HUES48 (cell line): ENCODE results near the gene PPIL1.

Experiments used
- H3K27ac ChIP-seq: one replicate; pipeline ENCODE4 v1.7.0; 2013; ENCODE audit warnings: low read depth, low read length, inconsistent platforms
- H3K27me3 ChIP-seq: 2 replicates; pipeline ENCODE4 v1.6.1; 2013; ENCODE audit warnings: mild to moderate bottlenecking, low read length; ENCODE audit not compliant: control insufficient read depth, insufficient read depth
- H3K36me3 ChIP-seq: 2 replicates; pipeline ENCODE4 v1.6.1; 2013; ENCODE audit warnings: low read length; ENCODE audit not compliant: control insufficient read depth, insufficient read depth
- H3K4me1 ChIP-seq: 2 replicates; pipeline ENCODE4 v1.6.1; 2013; ENCODE audit warnings: mild to moderate bottlenecking, low read length; ENCODE audit not compliant: control insufficient read depth, insufficient read depth
- H3K4me3 ChIP-seq: 2 replicates; pipeline ENCODE4 v1.5.1; 2013; ENCODE audit warnings: mild to moderate bottlenecking, low read depth, low read length
- H3K9ac ChIP-seq: 2 replicates; pipeline ENCODE4 v1.6.1; 2013; ENCODE audit warnings: mild to moderate bottlenecking, low read depth, low read length, moderate library complexity
- H3K9me3 ChIP-seq: 2 replicates; pipeline ENCODE4 v1.6.1; 2013; ENCODE audit warnings: low read length; ENCODE audit not compliant: control insufficient read depth, insufficient read depth

The PPIL1 gene

DNA sequence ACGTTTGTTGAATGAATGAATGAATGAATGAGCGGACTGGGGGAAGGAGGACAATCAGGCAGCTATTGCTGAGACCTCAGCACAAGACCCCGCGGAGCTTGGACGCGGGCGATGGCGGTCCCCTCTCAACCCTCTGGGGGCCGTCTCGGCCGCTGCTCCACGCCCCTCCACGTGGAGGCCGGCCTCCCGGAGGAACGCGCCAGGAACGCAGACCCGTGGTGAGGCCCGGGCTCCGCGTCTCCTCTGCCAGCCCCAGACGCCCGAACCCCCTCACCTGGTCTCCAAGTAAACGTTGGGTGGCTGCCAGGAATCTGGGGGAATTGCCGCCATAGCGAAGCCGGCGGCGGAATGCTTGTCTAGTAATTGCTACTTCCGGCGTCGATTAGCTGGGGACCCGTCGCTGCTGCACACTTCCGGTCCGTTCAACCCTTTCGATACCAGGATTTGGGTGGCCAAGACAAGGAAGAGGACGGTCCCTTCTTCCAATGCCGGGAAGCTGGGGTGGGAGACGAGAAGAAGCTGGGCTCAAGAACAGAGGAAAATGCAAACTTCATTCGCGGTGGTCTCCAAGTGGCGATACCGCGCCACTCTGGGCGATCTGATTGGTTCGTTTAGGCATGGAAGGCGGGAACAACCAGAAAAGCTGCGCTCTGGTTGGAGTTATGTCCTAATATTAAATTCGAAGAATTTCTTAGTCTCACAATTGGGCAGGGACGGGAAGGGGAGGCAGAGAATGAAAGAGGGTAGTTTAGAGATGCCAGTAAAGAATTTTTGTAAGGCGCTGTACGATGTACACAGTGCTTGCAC lies at the start of gene PPIL1:
Gene PPIL1 (minus strand): TSS at position 361 of the 807 bp plus-strand sequence. CDS start 31 bp downstream, at position 330.
- no peaks in the 10 kb centered on the region for H3K27me3 ChIP-seq

DNA sequence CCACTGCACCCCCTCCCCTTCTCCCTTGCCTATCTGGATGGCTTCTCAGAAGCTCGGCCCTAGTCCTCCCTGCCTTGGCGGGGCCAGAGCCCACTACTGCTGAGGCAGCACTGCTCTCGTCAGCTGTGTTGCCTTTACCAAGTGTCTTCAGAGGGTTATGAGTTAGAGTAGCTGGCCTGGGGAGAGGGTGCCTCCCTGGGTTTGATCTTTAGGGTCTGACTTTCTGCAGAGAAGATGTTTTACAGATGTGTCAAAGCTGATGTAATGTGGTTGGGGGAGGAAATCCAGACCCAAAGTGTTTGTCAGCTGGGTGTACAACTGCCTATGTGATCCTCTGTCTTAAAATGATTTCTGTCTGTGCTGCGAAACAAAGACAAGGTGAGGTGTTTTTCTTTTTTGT lies 49.5 kb upstream of the PPIL1 start:
- no peak overlapping the region for H3K4me3 ChIP-seq
- no peaks in the 10 kb centered on the region for H3K9me3 ChIP-seq
- H3K27me3 ChIP-seq, result no peaks in the 10 kb centered on the region
- no peak overlapping the region for H3K27ac ChIP-seq
- no peaks in the 10 kb centered on the region for H3K36me3 ChIP-seq
- H3K9ac ChIP-seq, result no peak overlapping the region
- no peaks in the 10 kb centered on the region for H3K4me1 ChIP-seq

More for the DNA sequence above, at the start of gene PPIL1:
- Histone ChIP-seq H3K9me3 (no peaks in the 10 kb centered on the region), H3K27ac (peak within 1 kb of the TSS; percentile 98), H3K4me3 (peak within 1 kb of the TSS; percentile 100), H3K4me1 (peaks cover 6% of the 10 kb centered on the region; the same call in 1 of the 2 replicates), H3K36me3 (peaks cover 31% of the 10 kb centered on the region), H3K9ac (peak within 1 kb of the TSS; percentile 100)

DNA sequence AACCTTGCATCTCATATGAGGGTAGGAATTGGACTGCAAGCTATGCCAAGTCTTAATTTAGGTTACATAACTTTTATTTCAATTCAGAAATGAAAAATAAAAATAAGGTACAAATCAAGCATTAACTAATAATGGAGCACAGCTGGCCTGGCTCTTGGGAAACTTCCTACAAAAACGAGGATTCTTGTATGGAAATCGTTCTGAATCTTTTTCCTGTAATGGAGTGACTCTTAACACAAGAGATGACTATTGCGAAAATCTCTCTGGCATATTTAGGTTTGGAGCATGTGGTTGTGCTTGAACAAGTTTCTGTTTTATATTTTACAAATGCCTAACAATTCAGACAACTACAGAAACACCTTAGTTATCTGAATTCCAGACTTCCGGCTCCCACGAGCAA lies 45.9 kb upstream of the PPIL1 start:
- no peak overlapping the region for H3K27ac ChIP-seq
- H3K4me1 ChIP-seq, result no peaks in the 10 kb centered on the region
- no peak overlapping the region for H3K4me3 ChIP-seq
- no peaks in the 10 kb centered on the region for H3K9me3 ChIP-seq
- H3K9ac ChIP-seq, result no peak overlapping the region
- H3K36me3 ChIP-seq, result no peaks in the 10 kb centered on the region
- no peaks in the 10 kb centered on the region for H3K27me3 ChIP-seq

DNA sequence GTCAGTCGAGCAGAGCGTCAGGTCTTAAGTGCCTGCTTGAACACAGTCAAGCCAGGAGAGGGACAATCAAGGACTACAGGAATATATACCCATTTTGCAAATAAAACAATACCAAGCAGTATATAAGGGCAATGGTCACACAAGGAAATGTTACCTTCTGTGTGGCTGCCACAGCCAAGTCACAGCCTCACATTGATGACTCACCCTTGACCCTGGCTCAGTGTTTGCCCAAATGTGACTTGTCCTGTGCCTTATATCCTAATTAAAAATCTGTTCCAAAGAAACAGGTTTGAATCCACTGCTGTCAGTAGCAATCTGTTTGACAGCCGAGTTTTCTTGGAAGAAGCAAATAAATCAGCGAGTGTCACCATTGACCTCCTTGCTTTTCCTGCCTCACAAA lies 45.4 kb upstream of the PPIL1 start:
- no peaks in the 10 kb centered on the region for H3K36me3 ChIP-seq

DNA sequence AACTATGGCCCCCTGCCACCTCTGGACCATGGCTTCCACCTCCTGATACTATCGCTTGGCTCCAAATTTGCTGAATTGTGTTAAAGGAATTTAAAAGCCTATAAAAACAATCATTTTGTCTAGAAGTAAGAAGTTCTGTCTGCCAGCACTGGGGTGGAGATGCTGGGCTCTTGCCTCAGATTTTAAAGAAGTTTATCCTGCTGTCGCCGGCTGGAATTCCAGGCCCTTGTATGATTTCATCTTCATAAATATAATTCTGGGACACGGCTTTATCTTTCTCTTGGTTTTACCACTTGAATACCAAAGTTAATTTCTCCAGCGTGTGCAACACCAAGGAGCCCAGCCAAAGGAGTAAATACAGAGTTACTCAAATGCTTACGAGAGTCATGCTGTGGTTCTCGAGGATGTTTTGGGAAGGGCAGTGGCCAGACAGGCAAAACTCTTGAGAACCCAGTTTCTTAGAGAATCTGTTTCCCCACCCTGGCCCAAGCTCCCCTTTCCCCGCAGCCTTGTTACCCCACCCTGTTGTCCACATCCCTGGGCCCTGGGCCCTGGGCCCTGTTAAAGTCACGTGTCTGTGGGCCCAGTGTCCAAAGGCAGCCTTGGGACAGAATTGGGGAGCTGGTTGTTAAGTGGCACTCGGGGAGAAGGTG lies 43.1 kb upstream of the PPIL1 start:
- no peaks in the 10 kb centered on the region for H3K9me3 ChIP-seq
- H3K4me3 ChIP-seq, result no peak overlapping the region
- no peaks in the 10 kb centered on the region for H3K4me1 ChIP-seq
- no peaks in the 10 kb centered on the region for H3K27me3 ChIP-seq
- no peak overlapping the region for H3K9ac ChIP-seq
- no peaks in the 10 kb centered on the region for H3K36me3 ChIP-seq
- H3K27ac ChIP-seq, result no peak overlapping the region

More for the DNA sequence above, 45.4 kb upstream of the PPIL1 start:
- H3K9me3 ChIP-seq, result no peaks in the 10 kb centered on the region
- H3K4me3 ChIP-seq, result no peak overlapping the region
- H3K4me1 ChIP-seq, result no peaks in the 10 kb centered on the region
- H3K9ac ChIP-seq, result no peak overlapping the region
- H3K27me3 ChIP-seq, result no peaks in the 10 kb centered on the region
- no peak overlapping the region for H3K27ac ChIP-seq

DNA sequence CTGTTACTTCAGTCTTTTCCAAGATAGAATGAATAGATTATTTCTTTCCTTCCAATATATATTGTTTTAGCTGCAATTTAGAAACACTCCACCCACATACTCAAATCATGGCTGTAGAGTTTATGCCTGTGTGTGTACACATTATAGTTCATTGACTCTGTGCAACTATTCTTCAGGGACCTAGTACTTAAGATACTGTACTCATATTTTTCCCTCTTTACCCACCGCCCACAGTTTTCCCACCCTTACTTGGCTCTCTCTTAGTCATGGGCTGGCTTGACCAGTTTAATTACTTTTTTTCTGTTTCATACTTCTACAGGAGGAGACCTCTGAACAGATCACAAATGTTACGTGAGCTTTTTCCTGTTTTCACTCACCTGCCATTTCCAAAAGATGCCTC lies 41.5 kb upstream of the PPIL1 start:
- Histone ChIP-seq H3K9me3 (no peaks in the 10 kb centered on the region), H3K4me3 (no peak overlapping the region), H3K36me3 (no peaks in the 10 kb centered on the region), H3K27ac (no peak overlapping the region), H3K4me1 (no peaks in the 10 kb centered on the region), H3K27me3 (no peaks in the 10 kb centered on the region), H3K9ac (no peak overlapping the region)

DNA sequence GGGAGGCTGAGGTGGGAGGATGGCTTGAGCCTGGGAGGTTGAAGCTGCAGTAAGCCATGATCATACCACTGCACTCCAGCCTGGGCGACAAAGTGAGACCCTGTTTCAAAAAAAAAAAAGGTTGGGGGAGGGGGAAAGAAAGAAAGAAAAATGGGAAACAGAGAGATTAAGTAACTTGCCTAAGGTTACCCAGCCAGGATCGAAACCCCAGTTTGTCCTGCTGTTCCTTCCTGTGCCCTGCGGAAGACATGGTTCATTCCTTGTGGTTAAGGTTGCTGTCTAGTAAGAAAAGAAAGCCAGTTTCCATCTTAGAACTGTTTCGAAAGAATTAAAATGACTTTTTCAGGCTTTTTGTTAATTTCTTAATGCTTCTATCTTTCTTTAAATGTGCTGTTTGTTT lies 41.0 kb upstream of the PPIL1 start:
- Histone ChIP-seq H3K4me1 (no peaks in the 10 kb centered on the region), H3K9ac (no peak overlapping the region), H3K9me3 (no peaks in the 10 kb centered on the region), H3K4me3 (no peak overlapping the region), H3K27ac (no peak overlapping the region), H3K27me3 (no peaks in the 10 kb centered on the region), H3K36me3 (no peaks in the 10 kb centered on the region)

DNA sequence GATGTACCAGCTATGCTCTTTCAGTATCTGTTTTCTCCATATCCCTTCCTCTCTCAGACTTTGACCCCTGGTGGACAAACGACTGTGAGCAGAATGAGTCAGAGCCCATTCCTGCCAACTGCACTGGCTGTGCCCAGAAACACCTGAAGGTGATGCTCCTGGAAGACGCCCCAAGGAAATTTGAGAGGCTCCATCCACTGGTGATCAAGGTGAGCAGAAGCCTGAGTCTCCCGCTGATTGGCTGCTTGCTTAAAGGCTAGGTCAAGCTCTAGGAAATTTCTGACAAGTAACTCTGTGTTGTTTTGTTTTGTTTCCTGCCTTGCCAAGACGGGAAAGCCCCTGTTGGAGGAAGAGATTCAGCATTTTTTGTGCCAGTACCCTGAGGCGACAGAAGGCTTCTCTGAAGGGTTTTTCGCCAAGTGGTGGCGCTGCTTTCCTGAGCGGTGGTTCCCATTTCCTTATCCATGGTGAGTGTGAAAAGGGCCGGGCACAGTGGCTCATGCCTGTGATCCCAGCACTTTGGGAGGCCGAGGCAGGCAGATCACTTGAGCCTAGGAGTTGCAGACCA lies 39.7 kb upstream of the PPIL1 start:
- Histone ChIP-seq H3K9ac (no peak overlapping the region), H3K9me3 (no peaks in the 10 kb centered on the region), H3K4me1 (no peaks in the 10 kb centered on the region), H3K36me3 (no peaks in the 10 kb centered on the region), H3K4me3 (no peak overlapping the region), H3K27ac (peak overlapping the region; percentile 50), H3K27me3 (no peaks in the 10 kb centered on the region)

DNA sequence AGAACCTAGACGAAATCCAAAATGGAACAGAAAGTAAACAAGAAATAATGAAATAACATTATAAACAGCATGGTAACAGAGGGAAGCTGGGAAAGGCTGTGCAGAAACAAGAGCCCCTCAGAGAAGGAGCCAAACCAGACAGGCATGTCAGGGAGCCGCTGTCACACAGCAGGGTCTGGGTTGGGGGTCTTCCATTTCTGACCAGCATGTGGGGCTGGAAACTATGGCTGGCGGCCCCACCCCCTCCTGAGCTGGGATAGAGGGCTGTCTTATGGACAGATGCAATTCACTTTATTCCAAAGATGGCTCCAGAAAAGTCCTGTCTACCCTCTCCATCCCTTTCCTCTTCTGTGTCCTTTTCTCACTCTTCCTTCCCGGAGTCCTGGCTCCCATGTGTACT lies 38.5 kb upstream of the PPIL1 start:
- Histone ChIP-seq H3K36me3 (no peaks in the 10 kb centered on the region), H3K4me1 (no peaks in the 10 kb centered on the region), H3K27me3 (no peaks in the 10 kb centered on the region), H3K4me3 (no peak overlapping the region), H3K27ac (no peak overlapping the region), H3K9ac (no peak overlapping the region), H3K9me3 (no peaks in the 10 kb centered on the region)

DNA sequence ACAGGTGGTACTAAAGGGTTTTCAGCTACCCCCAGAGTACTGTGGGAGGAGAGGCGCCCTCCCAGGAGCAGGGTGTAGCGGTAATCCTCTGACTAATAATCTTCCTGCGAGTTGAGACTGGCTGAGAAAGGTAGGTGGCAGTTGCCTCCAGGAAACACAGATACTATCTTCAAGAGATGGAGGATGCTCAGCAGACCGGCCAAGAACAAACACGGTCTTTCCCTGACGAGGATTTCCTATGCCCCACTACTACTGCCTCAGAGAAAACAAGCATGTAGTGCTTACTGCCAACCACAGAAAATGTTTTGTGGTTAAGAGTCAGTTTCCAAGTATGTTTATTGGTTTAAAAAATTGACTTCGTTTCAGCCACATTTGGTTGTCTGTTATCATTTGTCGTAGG lies 38.0 kb upstream of the PPIL1 start:
- H3K4me1 ChIP-seq, result no peaks in the 10 kb centered on the region
- H3K9ac ChIP-seq, result no peak overlapping the region
- no peak overlapping the region for H3K4me3 ChIP-seq
- H3K36me3 ChIP-seq, result no peaks in the 10 kb centered on the region
- H3K27ac ChIP-seq, result no peak overlapping the region
- H3K27me3 ChIP-seq, result no peaks in the 10 kb centered on the region
- H3K9me3 ChIP-seq, result no peaks in the 10 kb centered on the region

DNA sequence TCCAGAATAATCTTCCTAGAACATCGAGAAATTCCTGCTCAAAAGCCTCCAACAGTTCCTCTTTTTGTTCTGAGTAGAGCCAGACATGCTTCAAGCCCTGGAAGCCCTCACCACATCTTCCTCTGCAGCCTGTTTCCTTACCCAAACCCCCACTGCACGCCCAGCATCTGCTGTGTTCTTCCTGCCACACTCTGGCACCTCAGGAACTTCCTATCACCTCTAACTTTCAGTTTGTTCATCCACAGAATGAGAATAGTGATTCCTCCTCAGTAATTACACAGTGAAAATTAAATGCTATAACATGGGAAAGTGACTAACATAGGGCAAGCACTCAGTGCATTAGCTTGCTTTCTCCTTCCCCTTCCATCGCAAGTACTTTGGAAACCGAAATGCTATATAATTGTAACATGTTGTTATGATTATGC lies 37.4 kb upstream of the PPIL1 start:
- H3K4me3 ChIP-seq, result no peak overlapping the region
- H3K9me3 ChIP-seq, result no peaks in the 10 kb centered on the region
- H3K36me3 ChIP-seq, result no peaks in the 10 kb centered on the region
- no peak overlapping the region for H3K9ac ChIP-seq
- H3K27me3 ChIP-seq, result no peaks in the 10 kb centered on the region
- no peak overlapping the region for H3K27ac ChIP-seq
- H3K4me1 ChIP-seq, result no peaks in the 10 kb centered on the region
